Breast epithelium (tissue), 3 donors: ENCODE data around the gene MBOAT2.

Source experiments
- POLR2A ChIP-seq: fragments of 450-650 bp; IDR thresholded peaks from one replicate; pipeline ENCODE4 v1.6.1; 2016; ENCODE audit warnings: antibody characterized with exemption, mild to moderate bottlenecking, moderate library complexity
- TF ChIP-seq, protein P1 (sequence below), 3 donors: fragments of 450-650 bp; IDR thresholded peaks; one replicate each; pipeline ENCODE4 v1.5.1; 2016 to 2017; ENCODE audit warnings: antibody characterized with exemption in 3 of 3, mild to moderate bottlenecking in 3 of 3, moderate library complexity in 3 of 3

DNA sequence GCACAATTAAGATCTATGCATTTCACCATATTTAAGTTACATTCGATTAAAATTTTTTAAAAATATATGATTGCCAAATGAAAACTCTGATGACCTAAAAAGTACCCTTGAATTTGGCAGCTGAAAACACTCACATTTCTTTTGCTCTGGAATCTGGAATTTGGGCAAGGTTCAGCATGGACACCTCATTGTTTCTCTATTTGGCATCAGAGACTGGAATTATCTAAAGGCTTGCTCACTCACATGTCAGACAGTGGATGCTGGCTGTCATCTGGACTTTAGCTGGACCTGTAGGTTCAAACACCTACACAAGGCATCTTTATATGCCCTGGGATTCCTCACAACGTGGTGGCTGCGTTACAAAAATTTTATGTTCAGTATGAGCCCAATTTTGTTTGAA, 16.1 kb downstream of the MBOAT2 start:
- TF ChIP-seq, protein P1, sequence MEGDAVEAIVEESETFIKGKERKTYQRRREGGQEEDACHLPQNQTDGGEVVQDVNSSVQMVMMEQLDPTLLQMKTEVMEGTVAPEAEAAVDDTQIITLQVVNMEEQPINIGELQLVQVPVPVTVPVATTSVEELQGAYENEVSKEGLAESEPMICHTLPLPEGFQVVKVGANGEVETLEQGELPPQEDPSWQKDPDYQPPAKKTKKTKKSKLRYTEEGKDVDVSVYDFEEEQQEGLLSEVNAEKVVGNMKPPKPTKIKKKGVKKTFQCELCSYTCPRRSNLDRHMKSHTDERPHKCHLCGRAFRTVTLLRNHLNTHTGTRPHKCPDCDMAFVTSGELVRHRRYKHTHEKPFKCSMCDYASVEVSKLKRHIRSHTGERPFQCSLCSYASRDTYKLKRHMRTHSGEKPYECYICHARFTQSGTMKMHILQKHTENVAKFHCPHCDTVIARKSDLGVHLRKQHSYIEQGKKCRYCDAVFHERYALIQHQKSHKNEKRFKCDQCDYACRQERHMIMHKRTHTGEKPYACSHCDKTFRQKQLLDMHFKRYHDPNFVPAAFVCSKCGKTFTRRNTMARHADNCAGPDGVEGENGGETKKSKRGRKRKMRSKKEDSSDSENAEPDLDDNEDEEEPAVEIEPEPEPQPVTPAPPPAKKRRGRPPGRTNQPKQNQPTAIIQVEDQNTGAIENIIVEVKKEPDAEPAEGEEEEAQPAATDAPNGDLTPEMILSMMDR (IDR thresholded peaks at IDR 0.05), result no peak
- no peak for TF ChIP-seq POLR2A
